Retinal pigment epithelial cell (primary cell): Measurements from ENCODE around the gene LRP5.
"Not testable (repeated sequence)": the region's sequence is repeated elsewhere in the genome, so short reads cannot be mapped to it uniquely, and the experiment has no call there.

Source experiments
- DNase-seq: peaks from one replicate; pipeline ENCODE4 v3.0.0-alpha.2; 2010; ENCODE audit warnings: low read depth
- H3K4me3 ChIP-seq: 2 replicates; pipeline ENCODE4 v1.5.1; 2011; ENCODE audit warnings: mild to moderate bottlenecking, low read length, control low read depth, moderate library complexity
- CTCF ChIP-seq: conservative IDR thresholded peaks from 2 replicates; pipeline ENCODE4 v1.5.1; 2011; ENCODE audit warnings: low read depth, low read length, control low read depth, inconsistent platforms

LRP5 gene

GRCh38 chr11:68338051-68338780, 25.8 kb downstream of the LRP5 start:
- no peak overlapping the region for H3K4me3 ChIP-seq
- TF ChIP-seq CTCF, result no peak
- DNase-seq, result no peak

- no peak for DNase-seq
- no peak overlapping the region for H3K4me3 ChIP-seq
- no peak for TF ChIP-seq CTCF
These were observed 27.8 kb downstream of the LRP5 start for GRCh38 chr11:68340003-68340767.

GRCh38 chr11:68340784-68341556, 28.6 kb downstream of the LRP5 start:
- DNase-seq, result no peak
- TF ChIP-seq CTCF, result no peak
- no peak overlapping the region for H3K4me3 ChIP-seq

- TF ChIP-seq CTCF, result no peak
- no peak overlapping the region for H3K4me3 ChIP-seq
- DNase-seq, result no peak
These were observed 29.4 kb downstream of the LRP5 start for GRCh38 chr11:68341557-68342458.

GRCh38 chr11:68342459-68343158, 30.2 kb downstream of the LRP5 start:
- TF ChIP-seq CTCF, result no peak

GRCh38 chr11:68343761-68344256, 31.4 kb downstream of the LRP5 start:
- DNase-seq, result no peak
- TF ChIP-seq CTCF, result no peak
- H3K4me3 ChIP-seq, result no peak overlapping the region

More at GRCh38 chr11:68342459-68343158, 30.2 kb downstream of the LRP5 start:
- no peak overlapping the region for H3K4me3 ChIP-seq
- DNase-seq, result no peak

GRCh38 chr11:68344821-68345220, 32.4 kb downstream of the LRP5 start:
- H3K4me3 ChIP-seq, DNase-seq: not testable (repeated sequence)
